ENCODE data around the gene SLC16A4.
"Not testable (repeated sequence)": the region's sequence is repeated elsewhere in the genome, so short reads cannot be mapped to it uniquely, and the experiment has no call there.

Gene SLC16A4

GRCh38 chr1:110408488-110408887 lies 17.7 kb upstream of the SLC16A4 start:
- DNase-seq = no peak

GRCh38 chr1:110407260-110408210 lies 16.7 kb upstream of the SLC16A4 start, which contains the start of gene LAMTOR5:
LAMTOR5 (minus strand) TSS chr1:110407694; CDS start chr1:110407620, 74 bp downstream.
- DNase-seq = peak; percentile 94

- DNase-seq = not testable (repeated sequence)
Measured at GRCh38 chr1:110406407-110406806, 15.6 kb upstream of the SLC16A4 start.

GRCh38 chr1:110404401-110404800 lies 13.6 kb upstream of the SLC16A4 start:
- DNase-seq = no peak

GRCh38 chr1:110403805-110404204 lies 13.0 kb upstream of the SLC16A4 start:
- DNase-seq = no peak

GRCh38 chr1:110396259-110396958 lies 5.6 kb upstream of the SLC16A4 start:
- DNase-seq = not testable (repeated sequence)

- DNase-seq = no peak
Measured at GRCh38 chr1:110394493-110394820, 3.6 kb upstream of the SLC16A4 start.

- peak; percentile 68 for DNase-seq
Measured at GRCh38 chr1:110393691-110394492, 3.1 kb upstream of the SLC16A4 start.

GRCh38 chr1:110393286-110393685 lies 2.5 kb upstream of the SLC16A4 start:
- peak; percentile 12 for DNase-seq

GRCh38 chr1:110390096-110390495 lies 730 bp downstream of the SLC16A4 start:
- peak; percentile 69 for DNase-seq

GRCh38 chr1:110387048-110387754 lies 3.6 kb downstream of the SLC16A4 start:
- DNase-seq = no peak

GRCh38 chr1:110385369-110385768 lies 5.5 kb downstream of the SLC16A4 start:
- no peak for DNase-seq

GRCh38 chr1:110384581-110385321 lies 6.1 kb downstream of the SLC16A4 start:
- DNase-seq = no peak

- DNase-seq = no peak
Measured at GRCh38 chr1:110383251-110383990, 7.4 kb downstream of the SLC16A4 start.

GRCh38 chr1:110380672-110381283 lies 10.0 kb downstream of the SLC16A4 start:
- DNase-seq = peak; percentile 44

GRCh38 chr1:110375490-110375889 lies 15.3 kb downstream of the SLC16A4 start:
- no peak for DNase-seq

GRCh38 chr1:110370827-110371226 lies 20.0 kb downstream of the SLC16A4 start:
- peak; percentile 50 for DNase-seq

GRCh38 chr1:110364221-110364620 lies 26.6 kb downstream of the SLC16A4 start:
- DNase-seq = no peak

GRCh38 chr1:110361856-110362255 lies 29.0 kb downstream of the SLC16A4 start:
- DNase-seq = no peak

- no peak for DNase-seq
Measured at GRCh38 chr1:110360431-110360830, 30.4 kb downstream of the SLC16A4 start.
